ENCODE results near the gene TBC1D8. TPM values are rescaled to one million over a fixed set of nuclear protein-coding genes. Genes with fewer than 3 reads are reported as not detected.

Gene TBC1D8
- total RNA-seq, 4 donors from 2014 or later, result 16.7 to 44.0 (median 19.7) TPM

GRCh38 chr2:100987536-100987935 lies 163.6 kb downstream of the TBC1D8 start:
- DNase-seq, result no peak
- TF ChIP-seq POLR2A (IDR thresholded peaks at IDR 0.05) (no peak), CTCF (IDR thresholded peaks at IDR 0.05) (no peak)
- intact Hi-C loops (cut with DNase I; ENCODE audit: low total_unique reads), result loop anchor here (10.0 kb wide), 1 partner anchor 283 kb away; no protein-coding TSS in a partner anchor
- no peaks in the 10 kb centered on the region for H3K36me3 ChIP-seq
- H3K27me3 ChIP-seq, result no peaks in the 10 kb centered on the region
- no peak overlapping the region for H3K27ac ChIP-seq
- H3K9me3 ChIP-seq, result no peaks in the 10 kb centered on the region
- no peak overlapping the region for H3K4me3 ChIP-seq
- no peaks in the 10 kb centered on the region for H3K4me1 ChIP-seq

DNA sequence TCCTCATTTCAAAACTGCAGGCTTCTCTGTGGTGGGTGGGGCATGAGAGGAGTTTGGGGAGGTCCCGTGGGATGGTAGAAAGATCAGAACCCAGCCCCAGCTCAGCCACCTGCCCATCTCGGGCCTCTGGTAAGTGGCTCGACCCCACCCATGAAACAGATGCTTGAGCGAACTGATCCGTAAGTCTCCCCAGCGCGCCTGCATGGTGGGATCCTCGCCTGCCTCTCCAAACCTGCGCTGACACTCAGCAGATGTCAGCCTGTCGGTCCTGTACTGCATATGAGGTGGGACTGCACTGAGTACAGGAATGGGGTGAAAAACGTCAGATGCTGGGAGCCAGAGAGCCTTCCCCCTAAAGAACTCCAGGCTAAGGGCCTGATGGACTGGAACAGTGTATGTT lies 165.0 kb downstream of the TBC1D8 start:
- Histone ChIP-seq H3K9me3 (no peaks in the 10 kb centered on the region), H3K27me3 (no peaks in the 10 kb centered on the region), H3K27ac (no peak overlapping the region), H3K4me1 (no peaks in the 10 kb centered on the region), H3K4me3 (no peak overlapping the region), H3K36me3 (no peaks in the 10 kb centered on the region)
- intact Hi-C loops (cut with DNase I; ENCODE audit: low total_unique reads), result loop anchor here (10.0 kb wide), 1 partner anchor 281 kb away; no protein-coding TSS in a partner anchor
- DNase-seq, result no peak
- no peak for TF ChIP-seq CTCF (IDR thresholded peaks at IDR 0.05)
- no peak for TF ChIP-seq POLR2A (IDR thresholded peaks at IDR 0.05)

- intact Hi-C loops (cut with DNase I; ENCODE audit: low total_unique reads), result loop anchor here (10.0 kb wide), 1 partner anchor 280 kb away; no protein-coding TSS in a partner anchor
- TF ChIP-seq CTCF (IDR thresholded peaks at IDR 0.05) (peak; percentile 90 to 95 (median 92)), POLR2A (IDR thresholded peaks at IDR 0.05) (no peak)
- no peak overlapping the region for H3K4me3 ChIP-seq
- H3K4me1 ChIP-seq, result no peaks in the 10 kb centered on the region
- no peaks in the 10 kb centered on the region for H3K9me3 ChIP-seq
- no peaks in the 10 kb centered on the region for H3K36me3 ChIP-seq
- no peaks in the 10 kb centered on the region for H3K27me3 ChIP-seq
- peak overlapping the region in 1 of 2 donors; percentile 64 for H3K27ac ChIP-seq
- DNase-seq, result peak; percentile 76 to 83
Observed at GRCh38 chr2:100984892-100985307, 166.3 kb downstream of the TBC1D8 start.

- Histone ChIP-seq H3K36me3 (no peaks in the 10 kb centered on the region), H3K4me1 (no peaks in the 10 kb centered on the region), H3K27me3 (no peaks in the 10 kb centered on the region), H3K27ac (peak overlapping the region; percentile 59 to 64), H3K4me3 (no peak overlapping the region), H3K9me3 (no peaks in the 10 kb centered on the region)
- DNase-seq, result no peak
- TF ChIP-seq POLR2A (IDR thresholded peaks at IDR 0.05), result no peak
- no peak for TF ChIP-seq CTCF (IDR thresholded peaks at IDR 0.05)
- intact Hi-C loops (cut with DNase I; ENCODE audit: low total_unique reads), result loop anchor here (2.0 to 10.0 kb wide), 2 partner anchors 279 to 373 kb away; no protein-coding TSS in a partner anchor
Observed at GRCh38 chr2:100983684-100984310, 167.4 kb downstream of the TBC1D8 start.

DNA sequence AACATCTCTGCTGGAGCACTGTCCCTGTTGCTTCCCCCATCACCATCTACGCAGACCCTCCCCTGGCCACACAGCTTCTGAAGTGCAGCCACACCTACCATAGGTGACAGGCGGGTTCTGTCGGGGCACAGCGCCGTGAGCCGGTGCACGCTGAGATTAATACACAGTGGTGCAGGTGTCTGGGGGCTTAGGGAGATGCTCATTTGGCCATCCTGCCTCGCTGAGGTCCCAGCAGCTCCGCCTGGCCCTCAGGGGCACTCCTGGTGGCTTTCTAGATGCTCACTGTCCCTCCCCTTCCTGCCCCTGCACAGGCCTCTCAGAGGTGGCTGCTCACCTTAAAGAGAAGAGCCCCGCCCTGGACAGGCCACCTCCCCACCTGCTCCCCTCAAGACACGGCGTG lies 168.0 kb downstream of the TBC1D8 start:
- no peaks in the 10 kb centered on the region for H3K4me1 ChIP-seq
- H3K9me3 ChIP-seq, result no peaks in the 10 kb centered on the region
- TF ChIP-seq POLR2A (IDR thresholded peaks at IDR 0.05), result no peak
- no peak for TF ChIP-seq CTCF (IDR thresholded peaks at IDR 0.05)
- peak overlapping the region; percentile 59 to 64 for H3K27ac ChIP-seq
- intact Hi-C loops (cut with DNase I; ENCODE audit: low total_unique reads), result loop anchor here (2.0 to 10.0 kb wide), 2 partner anchors 278 to 372 kb away; no protein-coding TSS in a partner anchor
- no peaks in the 10 kb centered on the region for H3K36me3 ChIP-seq
- H3K27me3 ChIP-seq, result no peaks in the 10 kb centered on the region
- no peak for DNase-seq
- H3K4me3 ChIP-seq, result no peak overlapping the region
